K562 (cell line): Measurements from ENCODE around the gene SRPX. TPM values are rescaled to one million over a fixed set of nuclear protein-coding genes. Genes with fewer than 3 reads are reported as not detected.

Source experiments
- ASH1L ChIP-seq: fragments of 450-650 bp; IDR thresholded peaks from 2 replicates; pipeline ENCODE4 v1.6.1; 2018; ENCODE audit warnings: borderline replicate concordance, mild to moderate bottlenecking, low read depth; ENCODE audit not compliant: partially characterized antibody
- BCOR ChIP-seq: fragments of 450-650 bp; IDR thresholded peaks from 2 replicates; pipeline ENCODE4 v1.6.1; 2016
- CHD1 ChIP-seq: fragments of 200-600 bp; sonication (generic); IDR thresholded peaks from one replicate; pipeline ENCODE4 v1.6.1; 2012; ENCODE audit warnings: mild to moderate bottlenecking, moderate library complexity, low read length, inconsistent platforms
- DNMT1 ChIP-seq: fragments of 450-650 bp; IDR thresholded peaks from 2 replicates; pipeline ENCODE4 v1.6.1; 2016; ENCODE audit warnings: antibody characterized with exemption, mild to moderate bottlenecking
- MAZ ChIP-seq, 2 experiments: fragments of 450-650 bp in 1 of 2; sonication (generic) in 1 of 2; formaldehyde crosslinking; IDR thresholded peaks in 1 of 2; conservative IDR thresholded peaks in 1 of 2; 2 replicates each; pipeline versions ENCODE4 v1.4.0 to v1.5.0; 2020; ENCODE audit warnings: mild to moderate bottlenecking in 1 of 2, missing genetic modification reagents in 1 of 2
- RBFOX2 ChIP-seq: fragments of 200-400 bp; formaldehyde crosslinking; IDR thresholded peaks from 2 replicates; pipeline ENCODE4 v1.6.1; 2017; ENCODE audit warnings: low read depth, mild to moderate bottlenecking, low read length, moderate library complexity
- SMC3 ChIP-seq: conservative IDR thresholded peaks from 2 replicates; pipeline ENCODE4 v1.6.1; 2011; ENCODE audit warnings: low read depth, low read length, improper control_type of control experiment; ENCODE audit not compliant: insufficient read depth
- ZFP36 ChIP-seq: fragments of 150-350 bp; IDR thresholded peaks from 2 replicates; pipeline ENCODE4 v1.6.1; 2018; ENCODE audit warnings: low read length, low read depth; ENCODE audit not compliant: partially characterized antibody
- ZNF121 ChIP-seq: sonication (generic); formaldehyde crosslinking; conservative IDR thresholded peaks from 2 replicates; pipeline ENCODE4 v1.8.0; 2022; ENCODE audit warnings: missing genetic modification reagents
- ZNF184 ChIP-seq: sonication (generic); formaldehyde crosslinking; IDR thresholded peaks from 2 replicates; pipeline ENCODE4 v1.5.0; 2020; ENCODE audit warnings: missing genetic modification reagents
- ZNF778 ChIP-seq: fragments of 450-650 bp; formaldehyde crosslinking; IDR thresholded peaks from 2 replicates; pipeline ENCODE4 v1.4.0; 2020; ENCODE audit warnings: mild to moderate bottlenecking, moderate library complexity
- polyA plus RNA-seq, 8 experiments: library from polyadenylated mRNA; depleted of rRNA in 4 of 8; stranded (reverse) in 5 of 8; unstranded in 3 of 8; fragments of >200 nt; fragmentation: Nextera tagmentation in 2 of 8; fragmentation: Illumina TruSeq in 1 of 8; extraction: Ambion mirVana in 2 of 8; extraction: Trizol in 1 of 8; gene quantifications; 2 replicates each; pipeline versions ENCODE4 v1.2.1 to v1.2.3, GENCODE V29; 2011 to 2014; ENCODE audit warnings: inconsistent platforms in 1 of 8, missing spikeins in 1 of 8
- total RNA-seq, 7 experiments: library from RNA; depleted of rRNA in 6 of 7; stranded (reverse); fragments of >200 nt in 6 of 7; fragmentation: Illumina TruSeq in 2 of 7; extraction: Trizol in 2 of 7; gene quantifications; 2 replicates each; pipeline versions ENCODE4 v1.2.1 to v1.2.3, GENCODE V29; 2011 to 2021; ENCODE audit warnings: low replicate concordance in 1 of 7
- TF ChIP-seq, protein P1 (sequence below): fragments of 250-450 bp; sonication (Bioruptor Pico); IDR thresholded peaks from 2 replicates; pipeline ENCODE4 v1.8.0; 2022; ENCODE audit warnings: inconsistent platforms
- TF ChIP-seq, protein P2 (sequence below): fragments of 450-650 bp; IDR thresholded peaks from 2 replicates; pipeline ENCODE4 v1.6.1; 2016; ENCODE audit warnings: missing biosample characterization, missing genetic modification characterization

SRPX gene
- total and polyA plus RNA-seq, 9 of the 15 experiments (the other 6 are each of a cell fraction or from before 2014, with no cell fraction given), result 0.11 to 0.77 (median 0.38) TPM; not detected in 2

DNA sequence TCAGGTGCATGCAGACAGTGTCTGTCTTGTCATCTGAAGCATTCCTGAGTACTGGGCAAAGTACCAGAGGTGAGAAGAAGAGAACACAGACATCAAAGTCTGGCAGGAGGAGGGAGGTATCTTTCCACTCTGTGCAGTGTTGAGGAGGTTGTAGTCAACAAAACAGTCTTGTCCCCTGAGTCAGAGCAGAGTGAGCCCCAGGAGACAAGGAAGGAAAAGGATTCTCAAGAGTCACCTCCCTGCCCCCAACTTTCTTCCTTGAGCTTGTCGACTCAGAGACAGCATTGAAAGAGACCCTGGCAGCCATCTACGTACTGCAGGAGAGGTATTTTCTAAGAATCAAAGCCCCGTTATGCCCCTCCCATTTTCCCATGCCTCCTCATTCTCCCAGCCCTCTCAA, 4.4 kb upstream of the SRPX start (continued):
- TF ChIP-seq MAZ (CRISPR knock-in tag; conservative IDR thresholded peaks at IDR 0.05 in 1 of 2, IDR thresholded peaks at IDR 0.05 in 1 of 2) (no peak), ZNF184 (CRISPR knock-in tag) (no peak), ZFP36 (no peak), ZNF778 (CRISPR knock-in tag) (no peak), RBFOX2 (no peak), DNMT1 (no peak), SMC3 (no peak), ASH1L (no peak), ZNF121 (no peak), BCOR (no peak), CHD1 (no peak)
- TF ChIP-seq, protein P1, sequence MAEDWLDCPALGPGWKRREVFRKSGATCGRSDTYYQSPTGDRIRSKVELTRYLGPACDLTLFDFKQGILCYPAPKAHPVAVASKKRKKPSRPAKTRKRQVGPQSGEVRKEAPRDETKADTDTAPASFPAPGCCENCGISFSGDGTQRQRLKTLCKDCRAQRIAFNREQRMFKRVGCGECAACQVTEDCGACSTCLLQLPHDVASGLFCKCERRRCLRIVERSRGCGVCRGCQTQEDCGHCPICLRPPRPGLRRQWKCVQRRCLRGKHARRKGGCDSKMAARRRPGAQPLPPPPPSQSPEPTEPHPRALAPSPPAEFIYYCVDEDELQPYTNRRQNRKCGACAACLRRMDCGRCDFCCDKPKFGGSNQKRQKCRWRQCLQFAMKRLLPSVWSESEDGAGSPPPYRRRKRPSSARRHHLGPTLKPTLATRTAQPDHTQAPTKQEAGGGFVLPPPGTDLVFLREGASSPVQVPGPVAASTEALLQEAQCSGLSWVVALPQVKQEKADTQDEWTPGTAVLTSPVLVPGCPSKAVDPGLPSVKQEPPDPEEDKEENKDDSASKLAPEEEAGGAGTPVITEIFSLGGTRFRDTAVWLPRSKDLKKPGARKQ (CRISPR knock-in tag), result no peak
- TF ChIP-seq, protein P2, sequence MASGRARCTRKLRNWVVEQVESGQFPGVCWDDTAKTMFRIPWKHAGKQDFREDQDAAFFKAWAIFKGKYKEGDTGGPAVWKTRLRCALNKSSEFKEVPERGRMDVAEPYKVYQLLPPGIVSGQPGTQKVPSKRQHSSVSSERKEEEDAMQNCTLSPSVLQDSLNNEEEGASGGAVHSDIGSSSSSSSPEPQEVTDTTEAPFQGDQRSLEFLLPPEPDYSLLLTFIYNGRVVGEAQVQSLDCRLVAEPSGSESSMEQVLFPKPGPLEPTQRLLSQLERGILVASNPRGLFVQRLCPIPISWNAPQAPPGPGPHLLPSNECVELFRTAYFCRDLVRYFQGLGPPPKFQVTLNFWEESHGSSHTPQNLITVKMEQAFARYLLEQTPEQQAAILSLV (tag), result no peak
